HEK293 (cell line): ENCODE measurements around the gene RNASEH2A.

Experiments used
- ATF2 ChIP-seq: fragments of 450-650 bp; formaldehyde crosslinking; IDR thresholded peaks from 2 replicates; pipeline ENCODE4 v1.5.1; 2016; ENCODE audit warnings: missing biosample characterization, missing genetic modification characterization, low read depth
- GLI4 ChIP-seq: fragments of 450-650 bp; formaldehyde crosslinking; IDR thresholded peaks from 2 replicates; pipeline ENCODE4 v1.5.1; 2016; ENCODE audit warnings: missing biosample characterization, missing genetic modification characterization
- GLIS2 ChIP-seq: fragments of 450-650 bp; formaldehyde crosslinking; IDR thresholded peaks from 2 replicates; pipeline ENCODE4 v1.5.1; 2016; ENCODE audit warnings: missing biosample characterization, missing genetic modification characterization
- HIC1 ChIP-seq: fragments of 450-650 bp; formaldehyde crosslinking; IDR thresholded peaks from 2 replicates; pipeline ENCODE4 v1.5.1; 2016; ENCODE audit warnings: missing biosample characterization, missing genetic modification characterization
- KLF1 ChIP-seq: fragments of 450-650 bp; formaldehyde crosslinking; IDR thresholded peaks from 2 replicates; pipeline ENCODE4 v1.5.1; 2016; ENCODE audit warnings: missing biosample characterization, missing genetic modification characterization
- PBX3 ChIP-seq: sonication (generic); formaldehyde crosslinking; IDR thresholded peaks from 2 replicates; pipeline ENCODE4 v1.8.1; 2022; ENCODE audit warnings: mild to moderate bottlenecking, moderate library complexity, missing genetic modification reagents
- PRDM4 ChIP-seq: fragments of 450-650 bp; formaldehyde crosslinking; IDR thresholded peaks from 2 replicates; pipeline ENCODE4 v1.5.1; 2017; ENCODE audit warnings: missing biosample characterization, missing genetic modification characterization
- REPIN1 ChIP-seq: fragments of 450-650 bp; formaldehyde crosslinking; IDR thresholded peaks from 2 replicates; pipeline ENCODE4 v1.5.1; 2017; ENCODE audit warnings: missing biosample characterization, missing genetic modification characterization, low read depth
- ZBTB1 ChIP-seq: fragments of 450-650 bp; formaldehyde crosslinking; IDR thresholded peaks from 2 replicates; pipeline ENCODE4 v1.5.1; 2016; ENCODE audit warnings: missing biosample characterization, missing genetic modification characterization
- ZBTB48 ChIP-seq: fragments of 450-650 bp; formaldehyde crosslinking; IDR thresholded peaks from 2 replicates; pipeline ENCODE4 v1.5.1; 2016; ENCODE audit warnings: missing biosample characterization, missing genetic modification characterization
- ZFP37 ChIP-seq: fragments of 450-650 bp; formaldehyde crosslinking; IDR thresholded peaks from 2 replicates; pipeline ENCODE4 v1.5.1; 2016; ENCODE audit warnings: missing biosample characterization, missing genetic modification characterization
- ZFP69B ChIP-seq: fragments of 450-650 bp; formaldehyde crosslinking; IDR thresholded peaks from 2 replicates; pipeline ENCODE4 v1.5.1; 2016; ENCODE audit warnings: missing biosample characterization, missing genetic modification characterization
- ZNF112 ChIP-seq: fragments of 450-650 bp; formaldehyde crosslinking; IDR thresholded peaks from 2 replicates; pipeline ENCODE4 v1.5.0; 2017; ENCODE audit warnings: missing biosample characterization, missing genetic modification characterization
- ZNF114 ChIP-seq: fragments of 450-650 bp; formaldehyde crosslinking; IDR thresholded peaks from 2 replicates; pipeline ENCODE4 v1.5.0; 2017; ENCODE audit warnings: missing biosample characterization, missing genetic modification characterization
- ZNF132 ChIP-seq: fragments of 450-650 bp; formaldehyde crosslinking; IDR thresholded peaks from 2 replicates; pipeline ENCODE4 v1.5.1; 2017; ENCODE audit warnings: missing biosample characterization, missing genetic modification characterization, borderline replicate concordance
- ZNF157 ChIP-seq: fragments of 450-650 bp; formaldehyde crosslinking; IDR thresholded peaks from 2 replicates; pipeline ENCODE4 v1.5.1; 2016; ENCODE audit warnings: missing biosample characterization, missing genetic modification characterization
- ZNF23 ChIP-seq: fragments of 450-650 bp; formaldehyde crosslinking; IDR thresholded peaks from 2 replicates; pipeline ENCODE4 v1.5.1; 2016; ENCODE audit warnings: missing biosample characterization, missing genetic modification characterization, borderline replicate concordance
- ZNF280C ChIP-seq: fragments of 450-650 bp; formaldehyde crosslinking; IDR thresholded peaks from 2 replicates; pipeline ENCODE4 v1.5.1; 2016; ENCODE audit warnings: missing biosample characterization, missing genetic modification characterization
- ZNF324 ChIP-seq: fragments of 450-650 bp; formaldehyde crosslinking; IDR thresholded peaks from 2 replicates; pipeline ENCODE4 v1.5.1; 2016; ENCODE audit warnings: missing biosample characterization, missing genetic modification characterization
- ZNF354C ChIP-seq: fragments of 450-650 bp; formaldehyde crosslinking; IDR thresholded peaks from 2 replicates; pipeline ENCODE4 v1.5.1; 2016; ENCODE audit warnings: missing biosample characterization, missing genetic modification characterization, low read depth, borderline replicate concordance
- ZNF404 ChIP-seq: fragments of 450-650 bp; formaldehyde crosslinking; IDR thresholded peaks from 2 replicates; pipeline ENCODE4 v1.5.1; 2017; ENCODE audit warnings: missing biosample characterization, missing genetic modification characterization
- ZNF423 ChIP-seq: fragments of 450-650 bp; formaldehyde crosslinking; IDR thresholded peaks from 2 replicates; pipeline ENCODE4 v1.5.1; 2016; ENCODE audit warnings: missing biosample characterization, missing genetic modification characterization
- ZNF433 ChIP-seq: fragments of 450-650 bp; formaldehyde crosslinking; IDR thresholded peaks from 2 replicates; pipeline ENCODE4 v1.5.1; 2016; ENCODE audit warnings: missing biosample characterization, missing genetic modification characterization, low read depth
- ZNF529 ChIP-seq: fragments of 450-650 bp; formaldehyde crosslinking; IDR thresholded peaks from 2 replicates; pipeline ENCODE4 v1.5.1; 2017; ENCODE audit warnings: missing genetic modification characterization, missing biosample characterization; ENCODE audit not compliant: insufficient replicate concordance
- ZNF555 ChIP-seq: fragments of 450-650 bp; formaldehyde crosslinking; conservative IDR thresholded peaks from 2 replicates; pipeline ENCODE4 v1.5.1; 2017; ENCODE audit warnings: missing biosample characterization, mild to moderate bottlenecking, missing genetic modification characterization, inconsistent platforms
- ZNF571 ChIP-seq: fragments of 450-650 bp; formaldehyde crosslinking; IDR thresholded peaks from 2 replicates; pipeline ENCODE4 v1.5.0; 2017; ENCODE audit warnings: missing biosample characterization, missing genetic modification characterization
- ZNF610 ChIP-seq: fragments of 450-650 bp; formaldehyde crosslinking; IDR thresholded peaks from 2 replicates; pipeline ENCODE4 v1.5.1; 2016; ENCODE audit warnings: missing biosample characterization, missing genetic modification characterization, borderline replicate concordance
- ZNF624 ChIP-seq: fragments of 450-650 bp; formaldehyde crosslinking; IDR thresholded peaks from 2 replicates; pipeline ENCODE4 v1.5.1; 2017; ENCODE audit warnings: missing biosample characterization, missing genetic modification characterization
- ZNF707 ChIP-seq: fragments of 450-650 bp; formaldehyde crosslinking; IDR thresholded peaks from 2 replicates; pipeline ENCODE4 v1.5.1; 2016; ENCODE audit warnings: missing biosample characterization, missing genetic modification characterization
- ZNF785 ChIP-seq: fragments of 450-650 bp; formaldehyde crosslinking; IDR thresholded peaks from 2 replicates; pipeline ENCODE4 v1.5.1; 2016; ENCODE audit warnings: missing biosample characterization, missing genetic modification characterization
- ZSCAN23 ChIP-seq: fragments of 450-650 bp; formaldehyde crosslinking; IDR thresholded peaks from 2 replicates; pipeline ENCODE4 v1.5.1; 2016; ENCODE audit warnings: missing biosample characterization, missing genetic modification characterization

RNASEH2A gene

GRCh38 chr19:12796146-12797071 lies 10.0 kb upstream of the RNASEH2A start (continued):
- TF ChIP-seq PRDM4 (tag by site-specific recombination) (peak; percentile 80), ZNF23 (tag by site-specific recombination) (no peak), ZNF280C (no peak), KLF1 (tag by site-specific recombination) (peak; percentile 86), ZNF404 (tag by site-specific recombination) (no peak), ZNF624 (tag by site-specific recombination) (no peak), ZNF132 (no peak), ZNF354C (tag by site-specific recombination) (no peak), ZBTB48 (tag by site-specific recombination) (peak; percentile 87; the same call in 1 of the 2 replicates), ZSCAN23 (tag by site-specific recombination) (no peak), GLI4 (tag by site-specific recombination) (no peak), ZFP37 (tag by site-specific recombination) (no peak), ZNF610 (tag by site-specific recombination) (no peak), ZFP69B (0 out of 2 replicates have a peak, but pooled peaks have one; percentile 28), ZNF157 (tag by site-specific recombination) (no peak), ZNF529 (tag by site-specific recombination) (no peak), PBX3 (CRISPR knock-in tag) (no peak), ZNF571 (tag by site-specific recombination) (no peak), ZNF785 (tag by site-specific recombination) (no peak), HIC1 (tag by site-specific recombination) (no peak; the same call in 1 of the 2 replicates), ZNF324 (tag by site-specific recombination) (no peak), ZNF423 (tag by site-specific recombination) (no peak), ZNF112 (tag by site-specific recombination) (no peak), ZBTB1 (tag by site-specific recombination) (no peak), REPIN1 (no peak), GLIS2 (tag by site-specific recombination) (no peak), ATF2 (tag by site-specific recombination) (no peak), ZNF707 (tag by site-specific recombination) (no peak), ZNF114 (tag by site-specific recombination) (no peak), ZNF555 (tag by site-specific recombination) (no peak), ZNF433 (no peak)
